ENCODE results near the gene DCTD. TPM values are rescaled to one million over a fixed set of nuclear protein-coding genes. Genes with fewer than 3 reads are reported as not detected.

The DCTD gene
- total and polyA plus RNA-seq, 10 of the 15 experiments (the other 5 are each of a cell fraction or from before 2014, with no cell fraction given): 37.8 to 137 (median 92.1) TPM

- H4K20me1 ChIP-seq (ENCODE audit: control insufficient read depth, insufficient read depth): no peaks in the 10 kb centered on the region
- FAIRE-seq (no peak), DNase-seq (ENCODE audit: low read depth, low spot score) (no peak), ATAC-seq (no peak)
- intact Hi-C loops (cut with micrococcal nuclease; ENCODE audit: unreplicated experiment) (no loop called here), in situ Hi-C loops (cut with MboI) (no loop called here)
- H3K79me2 ChIP-seq (ENCODE audit: control insufficient read depth, insufficient read depth, low read length): no peaks in the 10 kb centered on the region
- ChIA-PET POLR2A (interaction anchor here (0.6 kb wide), 1 partner anchor 102 kb away, joined by 3 read pairs; no protein-coding TSS in a partner anchor), SMC1A (ENCODE audit: uncharacterized antibody, unreplicated experiment) (no interaction called here), RAD21 (ENCODE audit: unreplicated experiment) (no interaction called here), CTCF (no interaction called here)
- no peak overlapping the region for H3K9ac ChIP-seq (ENCODE audit: control insufficient read depth, insufficient read depth, low read length)
- H3K36me3 ChIP-seq (ENCODE audit: control insufficient read depth in 2 of 2, insufficient read depth in 2 of 2, low read length in 1 of 2): no peaks in the 10 kb centered on the region
- no peak for TF ChIP-seq NBN (IDR thresholded peaks at IDR 0.05)
- no peak for TF ChIP-seq SUPT20H (IDR thresholded peaks at IDR 0.05; ENCODE audit: borderline replicate concordance, control insufficient read depth, low read depth, low read length)
- TF ChIP-seq GATAD2B (conservative IDR thresholded peaks at IDR 0.05; ENCODE audit: low read depth): no peak
- TF ChIP-seq SMAD1 (IDR thresholded peaks at IDR 0.05; ENCODE audit: low read depth, partially characterized antibody): no peak
- no peak for TF ChIP-seq SIX5 (IDR thresholded peaks at IDR 0.05; ENCODE audit: low read depth, low read length, severe bottlenecking)
- no peak for TF ChIP-seq ZBTB33 (IDR thresholded peaks at IDR 0.05)
- no peak for TF ChIP-seq NFYA (IDR thresholded peaks at IDR 0.05; ENCODE audit: borderline replicate concordance, low read depth, low read length)
- no peak for TF ChIP-seq HCFC1 (IDR thresholded peaks at IDR 0.05; ENCODE audit: low read length)
- TF ChIP-seq CREM (IDR thresholded peaks at IDR 0.05; ENCODE audit: low read depth): no peak
- no peak for TF ChIP-seq RAD51 (IDR thresholded peaks at IDR 0.05)
- no peak for TF ChIP-seq BRCA1 (IDR thresholded peaks at IDR 0.05; ENCODE audit: low read depth, low read length)
- TF ChIP-seq MTA3 (IDR thresholded peaks at IDR 0.05; ENCODE audit: borderline replicate concordance, low read length): no peak
- TF ChIP-seq BCLAF1 (IDR thresholded peaks at IDR 0.05): no peak
- TF ChIP-seq PAX5 (IDR thresholded peaks at IDR 0.05; ENCODE audit: borderline replicate concordance, low read depth, low read length): no peak
- no peak for TF ChIP-seq FOXK2 (IDR thresholded peaks at IDR 0.05)
- no peak for TF ChIP-seq NKRF (conservative IDR thresholded peaks at IDR 0.05)
- TF ChIP-seq IRF4 (IDR thresholded peaks at IDR 0.05; ENCODE audit: low read depth, low read length): no peak
- no peak for TF ChIP-seq ZNF24 (IDR thresholded peaks at IDR 0.05)
- no peak overlapping the region for H3K27ac ChIP-seq (ENCODE audit: control insufficient read depth, insufficient read depth)
- H2AFZ ChIP-seq (ENCODE audit: control insufficient read depth, low read depth, low read length): no peak overlapping the region
- H3K4me1 ChIP-seq (ENCODE audit: control insufficient read depth, insufficient read depth, low read length): no peaks in the 10 kb centered on the region
- no peak overlapping the region for H3K4me2 ChIP-seq (ENCODE audit: control insufficient read depth, insufficient read depth)
- H3K4me3 ChIP-seq: no peak overlapping the region
- WGBS (ENCODE audit: insufficient coverage, insufficient replicate concordance, low lambda C conversion rate, missing lambda C conversion rate): 70% methylated on average over 10 of the region's 10 CpGs
- no TSS peak for BruUV-seq (replicated peaks)
- no peaks in the 10 kb centered on the region for H3K27me3 ChIP-seq (replicated peaks in 1 of 2; ENCODE audit: control insufficient read depth in 2 of 2, insufficient read depth in 2 of 2, low read length in 1 of 2)
- no peaks in the 10 kb centered on the region for H3K9me3 ChIP-seq (replicated peaks; ENCODE audit: control insufficient read depth, insufficient read depth, low read length)
Observed at GRCh38 chr4:182861346-182861745, 55.8 kb downstream of the DCTD start.
